22Rv1 (cell line): ENCODE measurements around the gene CDT1.

Experiments
- H3K27ac ChIP-seq: fragments of 450-650 bp; 2 replicates; pipeline ENCODE4 v1.5.1; 2017
- CTCF ChIP-seq: fragments of 450-650 bp; IDR thresholded peaks from 2 replicates; pipeline ENCODE4 v1.5.1; 2017; ENCODE audit warnings: mild to moderate bottlenecking
- ZFX ChIP-seq: fragments of 450-650 bp; IDR thresholded peaks from 2 replicates; pipeline ENCODE4 v1.6.1; 2017; ENCODE audit warnings: antibody characterized with exemption, borderline replicate concordance

Gene CDT1

GRCh38 chr16:88825146-88825545, 21.6 kb downstream of the CDT1 start:
- TF ChIP-seq CTCF (no peak), ZFX (no peak)
- H3K27ac ChIP-seq, result no peak overlapping the region

- H3K27ac ChIP-seq, result no peak overlapping the region
- TF ChIP-seq ZFX (no peak), CTCF (no peak)
Measured at GRCh38 chr16:88826070-88826840, 22.7 kb downstream of the CDT1 start.

GRCh38 chr16:88827727-88828126, 24.1 kb downstream of the CDT1 start:
- H3K27ac ChIP-seq, result no peak overlapping the region
- no peak for TF ChIP-seq ZFX

GRCh38 chr16:88828711-88829110, 25.1 kb downstream of the CDT1 start:
- TF ChIP-seq ZFX, result no peak
- no peak for TF ChIP-seq CTCF
- no peak overlapping the region for H3K27ac ChIP-seq

GRCh38 chr16:88830258-88830657, 26.7 kb downstream of the CDT1 start:
- no peak overlapping the region for H3K27ac ChIP-seq
- TF ChIP-seq ZFX (no peak), CTCF (no peak)

GRCh38 chr16:88830783-88831182, 27.2 kb downstream of the CDT1 start:
- TF ChIP-seq CTCF (no peak), ZFX (no peak)
- H3K27ac ChIP-seq, result no peak overlapping the region

- no peak overlapping the region for H3K27ac ChIP-seq
- TF ChIP-seq ZFX, result no peak
- TF ChIP-seq CTCF, result no peak
Measured at GRCh38 chr16:88831838-88832237, 28.2 kb downstream of the CDT1 start.

- no peak overlapping the region for H3K27ac ChIP-seq
- TF ChIP-seq ZFX (no peak), CTCF (no peak)
Measured at GRCh38 chr16:88833086-88833485, 29.5 kb downstream of the CDT1 start.
